Coronary artery (tissue), 2 donors: Measurements from ENCODE around the gene DCANP1.

Experiments
- DNase-seq: peaks from one replicate; pipeline ENCODE4 v3.0.0-alpha.2; 2017; ENCODE audit warnings: low spot score
- H3K27ac ChIP-seq, 2 donors: fragments of 200-600 bp; sonication (generic); one replicate each; pipeline ENCODE4 v1.5.1; 2016 to 2019
- H3K4me3 ChIP-seq: fragments of 200-600 bp; sonication (generic); 2 replicates; pipeline ENCODE4 v1.5.1; 2016; ENCODE audit warnings: mild to moderate bottlenecking, moderate library complexity
- CTCF ChIP-seq: fragments of 200-600 bp; sonication (generic); IDR thresholded peaks from one replicate; pipeline ENCODE4 v1.5.1; 2019; ENCODE audit warnings: antibody characterized with exemption

The DCANP1 gene

GRCh38 chr5:135468541-135468940 lies 21.4 kb upstream of the DCANP1 start:
- DNase-seq = no peak
- no peak for TF ChIP-seq CTCF
- no peak overlapping the region for H3K27ac ChIP-seq

GRCh38 chr5:135467871-135468485 lies 20.8 kb upstream of the DCANP1 start:
- Histone ChIP-seq H3K4me3 (no peak overlapping the region), H3K27ac (no peak overlapping the region)
- no peak for DNase-seq
- TF ChIP-seq CTCF = no peak

More at GRCh38 chr5:135468541-135468940, 21.4 kb upstream of the DCANP1 start:
- H3K4me3 ChIP-seq = no peak overlapping the region

- TF ChIP-seq CTCF = no peak
- H3K27ac ChIP-seq = no peak overlapping the region
- H3K4me3 ChIP-seq = no peak overlapping the region
- DNase-seq = no peak
Measured at GRCh38 chr5:135467051-135467625, 20.0 kb upstream of the DCANP1 start.

- Histone ChIP-seq H3K27ac (no peak overlapping the region), H3K4me3 (peak overlapping the region; percentile 64)
- DNase-seq = no peak
- TF ChIP-seq CTCF = peak; percentile 94
Measured at GRCh38 chr5:135466178-135467050, 19.3 kb upstream of the DCANP1 start.

GRCh38 chr5:135465391-135466122 lies 18.4 kb upstream of the DCANP1 start:
- no peak for DNase-seq
- no peak for TF ChIP-seq CTCF
- H3K4me3 ChIP-seq = no peak overlapping the region
- no peak overlapping the region for H3K27ac ChIP-seq

- Histone ChIP-seq H3K4me3 (no peak overlapping the region), H3K27ac (no peak overlapping the region)
- no peak for DNase-seq
- TF ChIP-seq CTCF = no peak
Measured at GRCh38 chr5:135462304-135462703, 15.2 kb upstream of the DCANP1 start.
